ENCODE measurements around the gene SOX6.

- TF ChIP-seq CTCF (conservative IDR thresholded peaks at IDR 0.05): no peak
- TF ChIP-seq EZH2 (IDR thresholded peaks at IDR 0.05; ENCODE audit: low read depth): no peak
Measured at GRCh38 chr11:16211407-16211806, 144.9 kb downstream of the SOX6 start.
